HG02973 (cell line): ENCODE measurements around the gene LCT.
"Not testable (repeated sequence)": the region's sequence is repeated elsewhere in the genome, so short reads cannot be mapped to it uniquely, and the experiment has no call there.

Experiments
- ATAC-seq: cut with Tn5 transposase; IDR thresholded peaks from one replicate; pipeline ENCODE4 v1.9.1; 2021; ENCODE audit warnings: moderate library complexity; ENCODE audit not compliant: unreplicated experiment

LCT gene

GRCh38 chr2:135798275-135798705 lies 38.7 kb downstream of the LCT start:
- ATAC-seq = no peak

DNA sequence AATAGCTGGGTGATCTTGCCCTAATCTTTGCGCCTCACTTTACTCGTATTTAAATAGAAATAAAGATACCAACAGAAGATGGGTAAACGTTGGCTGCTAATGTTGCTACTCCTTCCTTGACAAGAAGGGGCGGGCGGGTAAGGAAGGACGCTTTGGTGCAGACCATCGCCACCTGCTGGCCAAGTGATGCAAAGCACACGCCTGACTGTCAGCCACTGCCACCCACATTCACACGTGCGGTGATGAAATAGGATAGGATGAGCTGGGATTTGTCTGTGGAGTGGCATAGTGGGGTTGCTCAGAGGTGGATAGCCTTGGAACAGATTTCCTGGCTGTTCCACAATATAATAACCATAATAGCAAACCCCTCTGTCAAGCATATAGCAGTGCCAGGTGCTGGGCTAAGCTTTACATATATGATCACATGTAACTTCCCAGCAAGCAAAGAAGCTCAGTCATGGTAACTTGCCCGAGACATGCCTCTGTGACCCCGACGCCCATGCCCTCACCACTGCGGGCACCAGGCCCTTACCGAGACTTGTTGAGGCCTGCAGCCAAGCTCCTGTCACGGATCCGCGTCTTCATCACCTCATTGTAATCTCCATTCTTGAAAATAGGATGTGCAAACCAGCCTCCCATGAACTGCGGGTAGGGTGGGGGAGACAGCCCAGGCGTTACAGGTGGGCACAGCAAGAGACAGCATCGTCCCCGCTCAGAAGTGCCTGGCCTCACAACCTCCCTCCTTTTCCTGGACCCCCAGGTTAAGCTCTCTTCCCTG lies 39.3 kb downstream of the LCT start:
- ATAC-seq = peak; percentile 61

DNA sequence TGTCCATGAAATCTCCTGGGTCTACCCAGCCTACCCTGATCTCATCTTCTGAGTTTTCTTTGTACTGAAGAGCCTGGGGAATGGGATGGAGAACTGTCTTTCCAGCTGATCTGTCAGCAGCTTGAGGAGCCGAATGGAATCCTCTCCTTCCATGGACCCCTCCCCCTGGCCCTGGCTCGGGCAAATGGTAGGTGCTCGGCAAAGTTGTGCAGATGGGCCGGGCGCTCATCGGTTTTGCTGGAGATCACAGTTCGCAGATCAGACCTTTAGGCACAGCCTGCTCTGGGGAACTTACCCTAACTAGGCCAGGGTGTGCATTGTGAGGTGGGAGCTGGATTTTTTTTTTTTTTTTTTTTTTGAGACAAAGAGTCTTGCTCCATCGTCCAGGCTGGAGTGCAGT lies 40.4 kb downstream of the LCT start:
- ATAC-seq = no peak

- ATAC-seq = not testable (repeated sequence)
Observed at GRCh38 chr2:135795641-135796040, 41.3 kb downstream of the LCT start.

DNA sequence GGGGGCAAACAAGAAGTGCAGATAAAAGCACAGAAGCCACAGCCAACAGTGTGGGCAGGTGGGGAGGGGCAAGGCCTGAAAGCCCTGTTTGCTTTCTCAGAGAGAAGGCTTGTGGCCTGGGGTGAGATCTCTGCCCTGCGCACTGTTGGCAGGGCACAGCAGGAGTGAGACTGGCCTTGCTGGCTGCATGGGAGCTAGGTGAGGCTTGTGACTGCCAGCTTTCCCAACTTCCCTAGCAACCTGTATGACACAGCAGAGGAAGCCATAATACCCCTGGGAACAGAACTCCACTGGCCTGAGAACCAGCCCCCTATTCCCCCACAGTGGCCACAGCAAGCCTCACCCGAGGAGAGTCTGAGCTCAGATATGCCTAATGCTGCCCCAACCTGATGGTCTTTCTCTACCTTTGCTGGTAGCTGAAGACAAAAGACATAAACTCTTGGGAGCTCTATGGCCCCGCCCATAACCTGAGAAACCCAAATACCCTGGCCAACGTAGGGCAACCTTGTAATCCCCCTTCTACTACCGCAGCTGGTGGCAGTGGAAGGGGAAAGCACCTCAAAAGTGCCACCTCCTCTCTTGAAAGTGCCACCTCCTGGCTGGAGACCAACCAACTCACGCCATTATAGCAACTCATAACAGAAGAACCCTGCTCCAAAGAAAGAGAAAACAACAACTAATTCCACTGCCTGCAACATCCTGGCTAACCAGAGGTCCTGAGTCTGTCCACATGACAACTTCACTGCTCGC lies 44.4 kb downstream of the LCT start:
- no peak for ATAC-seq

DNA sequence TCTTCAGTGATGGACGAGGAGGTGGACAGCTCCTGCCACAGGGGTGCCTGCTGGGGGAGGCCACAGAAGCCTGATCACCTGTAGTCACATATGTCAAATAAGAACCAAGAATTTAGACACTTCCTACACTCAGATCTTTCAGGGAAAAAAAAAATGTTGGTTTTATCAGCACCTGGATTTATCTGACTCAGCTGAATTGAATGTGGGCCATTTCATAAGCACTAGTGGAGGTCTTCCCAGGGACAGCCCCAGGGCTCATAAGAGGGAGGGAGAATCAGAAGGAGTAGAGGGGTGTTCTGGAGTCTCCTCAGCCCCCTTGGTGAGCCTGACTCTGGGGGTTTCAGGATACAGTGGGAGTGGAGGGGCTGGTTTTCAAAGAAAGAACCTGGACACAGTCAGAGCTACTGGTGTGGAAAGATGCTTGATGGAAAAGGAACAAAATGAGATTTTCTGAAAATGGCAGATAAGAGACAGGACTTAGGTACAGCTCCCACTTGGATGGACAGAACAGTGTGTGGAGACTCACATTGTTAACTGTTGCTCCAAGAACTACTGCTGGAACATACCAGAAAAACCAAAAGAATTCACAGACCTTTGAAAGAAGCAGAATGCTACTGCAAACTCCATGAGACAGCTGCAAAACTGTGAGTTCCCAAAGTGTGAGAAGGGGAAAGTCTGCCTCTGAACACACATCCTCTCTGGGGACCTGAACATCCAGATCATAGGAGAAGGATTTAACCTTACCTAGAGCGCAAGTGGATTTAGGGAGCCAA lies 45.4 kb downstream of the LCT start:
- ATAC-seq = no peak

GRCh38 chr2:135790423-135790822 lies 46.6 kb downstream of the LCT start:
- no peak for ATAC-seq

- ATAC-seq = no peak
Observed at GRCh38 chr2:135786823-135787222, 50.2 kb downstream of the LCT start.

GRCh38 chr2:135785032-135785431 lies 52.0 kb downstream of the LCT start:
- ATAC-seq = no peak

DNA sequence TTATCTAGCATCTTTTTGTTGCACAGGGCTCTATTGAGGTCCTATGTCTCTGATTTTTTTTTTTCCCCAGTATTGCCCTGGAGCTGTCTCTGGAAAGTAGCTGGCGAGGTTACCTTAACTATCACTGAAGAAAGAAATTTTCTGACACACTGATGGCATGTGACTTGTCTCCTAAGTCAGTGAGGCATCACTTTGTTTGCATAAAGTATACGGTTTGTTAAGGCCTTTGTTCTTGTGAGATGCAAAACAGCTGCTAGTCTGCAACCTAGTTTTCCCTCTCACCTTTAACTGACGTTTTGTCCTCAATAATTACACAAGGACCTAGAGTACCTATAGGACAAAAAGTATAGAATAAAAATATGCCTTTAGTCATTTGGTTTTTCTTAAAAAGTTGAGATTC lies 53.5 kb downstream of the LCT start:
- no peak for ATAC-seq

- ATAC-seq = no peak
Observed at GRCh38 chr2:135782231-135782630, 54.8 kb downstream of the LCT start.

DNA sequence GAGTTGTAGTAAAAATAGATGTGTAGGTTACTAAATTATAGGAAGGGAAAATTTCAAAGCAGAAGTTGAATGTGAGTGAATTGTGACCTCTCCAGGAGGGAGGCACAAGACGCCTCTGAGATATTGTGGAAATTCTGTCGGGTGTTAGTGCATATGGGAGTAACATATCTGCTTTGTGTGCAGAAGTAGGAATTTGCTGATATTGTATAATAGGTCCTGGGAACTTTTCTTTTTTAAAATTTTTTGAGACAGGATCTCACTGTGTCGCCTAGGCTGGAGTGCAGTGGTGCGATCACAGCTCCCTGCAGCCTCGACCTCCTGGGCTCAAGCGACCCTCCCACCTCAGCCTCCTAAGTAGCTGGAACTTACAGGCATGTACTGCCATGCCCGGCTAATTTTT lies 60.6 kb downstream of the LCT start:
- ATAC-seq = no peak

DNA sequence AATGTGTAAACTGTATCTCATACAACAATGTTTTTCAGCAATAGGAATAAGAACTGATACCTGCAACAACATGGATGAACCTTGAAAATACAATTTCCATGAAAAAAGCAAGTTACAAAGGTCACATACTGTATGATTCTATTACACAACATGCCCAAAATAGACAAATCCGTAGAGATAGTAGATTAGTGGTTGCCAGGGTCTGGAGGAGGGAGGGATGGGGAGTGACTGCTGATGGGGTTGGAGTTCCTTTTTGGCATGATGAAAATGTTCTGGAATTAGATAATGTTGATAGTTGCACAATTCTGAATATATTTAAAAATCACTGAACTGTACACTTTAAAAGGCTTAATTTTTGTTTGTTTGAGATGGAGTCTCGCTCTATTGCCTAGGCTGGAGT lies 61.6 kb downstream of the LCT start:
- no peak for ATAC-seq

- no peak for ATAC-seq
Observed at GRCh38 chr2:135773917-135774316, 63.1 kb downstream of the LCT start.

- no peak for ATAC-seq
Observed at GRCh38 chr2:135773319-135773718, 63.7 kb downstream of the LCT start.

- ATAC-seq = no peak
Observed at GRCh38 chr2:135768863-135769262, 68.1 kb downstream of the LCT start.

- ATAC-seq = no peak
Observed at GRCh38 chr2:135762530-135762929, 74.5 kb downstream of the LCT start.

- no peak for ATAC-seq
Observed at GRCh38 chr2:135762022-135762421, 75.0 kb downstream of the LCT start.

DNA sequence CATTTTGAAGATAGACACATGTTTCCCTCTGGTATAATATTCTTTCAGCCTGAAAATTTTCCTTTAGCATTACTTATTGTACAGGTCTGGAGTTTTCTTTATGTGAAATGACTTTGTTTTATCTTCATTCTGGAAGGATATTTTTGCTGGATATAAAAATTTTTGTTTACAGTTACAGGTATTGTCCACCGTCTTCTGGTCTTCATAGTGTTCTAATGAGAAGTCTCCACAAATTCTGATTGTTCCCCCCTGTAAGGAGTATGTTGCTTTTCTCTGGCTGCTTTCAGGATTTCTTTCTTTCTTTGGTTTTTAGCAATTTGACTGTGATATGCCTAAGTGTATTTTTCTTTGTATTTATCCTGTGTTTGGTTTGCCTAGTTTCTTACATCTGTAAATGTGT lies 80.3 kb downstream of the LCT start:
- no peak for ATAC-seq

- ATAC-seq = no peak
Observed at GRCh38 chr2:135755573-135755972, 81.4 kb downstream of the LCT start.

DNA sequence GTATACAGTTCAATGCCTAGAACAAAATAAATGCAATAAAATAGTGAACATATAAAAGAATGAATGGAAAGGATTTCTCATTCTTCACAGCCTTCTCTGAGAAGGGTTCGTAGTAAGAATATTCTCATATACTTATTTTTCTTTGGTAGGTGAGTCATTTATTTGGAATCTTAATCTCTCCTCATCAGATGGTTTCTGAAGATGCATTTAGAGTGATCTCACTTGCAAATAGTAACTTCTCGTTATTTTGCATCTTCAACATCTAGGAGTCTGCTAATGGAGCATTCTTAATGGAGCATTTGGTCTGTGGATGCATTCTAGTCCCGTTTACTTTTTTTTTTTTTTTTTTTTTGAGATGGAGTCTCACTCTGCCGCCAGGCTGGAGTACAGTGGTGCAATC lies 91.4 kb downstream of the LCT start:
- no peak for ATAC-seq
